Keratinocyte (primary cell): ENCODE measurements around the gene CSMD2. TPM values are rescaled to one million over a fixed set of nuclear protein-coding genes. Genes with fewer than 3 reads are reported as not detected.

Source experiments
- DNase-seq: peaks from one replicate; pipeline ENCODE4 v3.0.0-alpha.2; 2011; ENCODE audit warnings: low read depth, missing footprints, low spot score
- FAIRE-seq: peaks from 2 replicates; lab custom pipeline; 2011; peaks lifted over from hg19 to GRCh38; lab: Jason Lieb, UNC
- H2AFZ ChIP-seq: 2 replicates; pipeline ENCODE4 v1.6.0; 2012; ENCODE audit warnings: low read length, control low read depth, inconsistent platforms; ENCODE audit not compliant: control insufficient read depth
- H3K27ac ChIP-seq: 2 replicates; pipeline ENCODE4 v1.5.1; 2011; ENCODE audit warnings: low read length; ENCODE audit not compliant: control insufficient read depth, insufficient read depth
- H3K27me3 ChIP-seq: 3 replicates; pipeline ENCODE4 v1.6.0; 2011; ENCODE audit warnings: low read length; ENCODE audit not compliant: control insufficient read depth, insufficient read depth; ENCODE audit errors: extremely low read depth
- H3K36me3 ChIP-seq, 2 experiments: 2 replicates in 1 of 2; 3 replicates in 1 of 2; pipeline ENCODE4 v1.5.1; 2011; ENCODE audit warnings: low read length in 2 of 2, mild to moderate bottlenecking in 1 of 2; ENCODE audit not compliant: control insufficient read depth in 2 of 2, insufficient read depth in 2 of 2; ENCODE audit errors: extremely low read depth in 1 of 2
- H3K4me1 ChIP-seq: 3 replicates; pipeline ENCODE4 v1.5.1; 2011; ENCODE audit warnings: low read length; ENCODE audit not compliant: control insufficient read depth, insufficient read depth; ENCODE audit errors: extremely low read depth
- H3K4me2 ChIP-seq: 3 replicates; pipeline ENCODE4 v1.6.0; 2011; ENCODE audit warnings: low read depth, low read length; ENCODE audit not compliant: control insufficient read depth, insufficient read depth; ENCODE audit errors: extremely low read depth
- H3K4me3 ChIP-seq, 3 experiments: fragments of 200-600 bp in 1 of 3; sonication (generic) in 1 of 3; 2 replicates in 2 of 3; 3 replicates in 1 of 3; pipeline ENCODE4 v1.5.1; 2011 to 2016; ENCODE audit warnings: low read length in 3 of 3, mild to moderate bottlenecking in 3 of 3, control low read depth in 2 of 3, inconsistent platforms in 1 of 3, low read depth in 1 of 3, mixed read lengths in 1 of 3, mixed run types in 1 of 3, moderate library complexity in 1 of 3; ENCODE audit not compliant: control insufficient read depth in 2 of 3, insufficient read depth in 2 of 3; ENCODE audit errors: extremely low read depth in 1 of 3
- H3K79me2 ChIP-seq: 2 replicates; pipeline ENCODE4 v1.6.0; 2012; ENCODE audit warnings: low read length; ENCODE audit not compliant: control insufficient read depth, insufficient read depth
- H3K9ac ChIP-seq: 3 replicates; pipeline ENCODE4 v1.6.0; 2011; ENCODE audit warnings: low read length; ENCODE audit not compliant: control insufficient read depth, insufficient read depth; ENCODE audit errors: extremely low read depth
- H3K9me1 ChIP-seq: 3 replicates; pipeline ENCODE4 v1.6.0; 2011; ENCODE audit warnings: low read length; ENCODE audit not compliant: control insufficient read depth, insufficient read depth; ENCODE audit errors: extremely low read depth
- H3K9me3 ChIP-seq: 2 replicates; pipeline ENCODE4 v1.5.1; 2012; ENCODE audit warnings: low read depth, low read length; ENCODE audit not compliant: control insufficient read depth
- H4K20me1 ChIP-seq: 3 replicates; pipeline ENCODE4 v1.6.0; 2011; ENCODE audit warnings: low read length; ENCODE audit not compliant: control insufficient read depth, insufficient read depth; ENCODE audit errors: extremely low read depth
- EZH2 ChIP-seq: IDR thresholded peaks from one replicate; pipeline ENCODE4 v1.6.1; 2012; ENCODE audit warnings: inconsistent platforms, mild to moderate bottlenecking, low read length, moderate library complexity
- dilution Hi-C: fragments of 300-500 bp; cut with MboI; formaldehyde crosslinking; loops from one replicate; pipeline ENCODE4 v1.7.0; 2020; ENCODE audit warnings: low sequenced_read_pairs; ENCODE audit not compliant: extremely low pct_ligation_motif_present
- polyA plus RNA-seq, 5 experiments: library from polyadenylated mRNA; depleted of rRNA in 3 of 5; stranded (reverse) in 3 of 5; stranded (forward) in 1 of 5; unstranded in 1 of 5; fragments of >200 nt; gene quantifications; 1 replicate in 1 of 5; 2 replicates in 3 of 5; 3 replicates in 1 of 5; pipeline versions ENCODE4 v1.2.1 to v1.2.3, GENCODE V29; 2011 to 2012; ENCODE audit warnings: missing spikeins in 2 of 5, low read depth in 1 of 5, low replicate concordance in 1 of 5
- TF ChIP-seq, protein P1 (sequence below), 3 experiments: IDR thresholded peaks in 1 of 3; conservative IDR thresholded peaks in 1 of 3; optimal IDR thresholded peaks in 1 of 3; 2 replicates in 2 of 3; 3 replicates in 1 of 3; pipeline versions ENCODE3 to v1.5.1; 2011; ENCODE audit warnings: low read length in 3 of 3, mild to moderate bottlenecking in 3 of 3, moderate library complexity in 2 of 3, control low read depth in 1 of 3, inconsistent platforms in 1 of 3; ENCODE audit not compliant: insufficient read depth in 2 of 3; ENCODE audit errors: extremely low read depth in 1 of 3

Gene CSMD2
- polyA plus RNA-seq, 1 donor (not counting 4 experiments of a cell fraction or from before 2014, with no cell fraction given): 2.0 TPM

GRCh38 chr1:34127006-34128000 is 37.7 kb downstream of the CSMD2 start:
- Histone ChIP-seq H3K36me3 (no peaks in the 10 kb centered on the region), H3K9ac (no peak overlapping the region), H3K9me1 (no peaks in the 10 kb centered on the region), H4K20me1 (no peaks in the 10 kb centered on the region), H3K79me2 (no peaks in the 10 kb centered on the region), H3K4me3 (no peak overlapping the region), H3K9me3 (no peaks in the 10 kb centered on the region), H3K27me3 (no peaks in the 10 kb centered on the region), H2AFZ (no peak overlapping the region), H3K27ac (no peak overlapping the region), H3K4me1 (peaks cover 15% of the 10 kb centered on the region), H3K4me2 (no peak overlapping the region)
- TF ChIP-seq, protein P1, sequence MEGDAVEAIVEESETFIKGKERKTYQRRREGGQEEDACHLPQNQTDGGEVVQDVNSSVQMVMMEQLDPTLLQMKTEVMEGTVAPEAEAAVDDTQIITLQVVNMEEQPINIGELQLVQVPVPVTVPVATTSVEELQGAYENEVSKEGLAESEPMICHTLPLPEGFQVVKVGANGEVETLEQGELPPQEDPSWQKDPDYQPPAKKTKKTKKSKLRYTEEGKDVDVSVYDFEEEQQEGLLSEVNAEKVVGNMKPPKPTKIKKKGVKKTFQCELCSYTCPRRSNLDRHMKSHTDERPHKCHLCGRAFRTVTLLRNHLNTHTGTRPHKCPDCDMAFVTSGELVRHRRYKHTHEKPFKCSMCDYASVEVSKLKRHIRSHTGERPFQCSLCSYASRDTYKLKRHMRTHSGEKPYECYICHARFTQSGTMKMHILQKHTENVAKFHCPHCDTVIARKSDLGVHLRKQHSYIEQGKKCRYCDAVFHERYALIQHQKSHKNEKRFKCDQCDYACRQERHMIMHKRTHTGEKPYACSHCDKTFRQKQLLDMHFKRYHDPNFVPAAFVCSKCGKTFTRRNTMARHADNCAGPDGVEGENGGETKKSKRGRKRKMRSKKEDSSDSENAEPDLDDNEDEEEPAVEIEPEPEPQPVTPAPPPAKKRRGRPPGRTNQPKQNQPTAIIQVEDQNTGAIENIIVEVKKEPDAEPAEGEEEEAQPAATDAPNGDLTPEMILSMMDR (optimal IDR thresholded peaks at IDR 0.05 in 1 of 3, IDR thresholded peaks at IDR 0.05 in 1 of 3, conservative IDR thresholded peaks at IDR 0.05 in 1 of 3; ENCODE audit: extremely low read depth in 1 of 3, insufficient read depth in 2 of 3, low read length in 3 of 3): no peak
- TF ChIP-seq EZH2: no peak
- dilution Hi-C loops: no loop called here
- DNase-seq (no peak), FAIRE-seq (no peak)

DNA sequence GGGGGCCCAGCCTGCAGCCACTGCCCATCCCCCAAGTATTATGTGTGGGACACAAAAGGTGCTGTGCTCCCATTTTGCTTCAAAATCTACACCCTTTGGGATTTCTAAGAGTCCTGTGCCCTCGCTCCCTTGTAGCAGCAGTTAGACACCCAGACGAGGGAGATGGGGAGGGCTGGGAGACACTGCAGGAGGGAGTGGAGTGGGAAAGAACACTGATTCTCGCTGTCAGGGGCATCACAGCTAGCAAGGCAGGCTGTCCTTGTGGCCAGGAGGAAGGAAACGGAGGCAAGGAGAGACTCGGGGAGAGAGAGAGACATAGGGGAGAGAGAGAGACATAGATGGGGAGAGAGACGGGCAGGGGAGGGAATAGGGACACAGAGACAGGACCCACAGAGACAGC is 38.5 kb downstream of the CSMD2 start:
- H3K9me3 ChIP-seq: no peaks in the 10 kb centered on the region
- FAIRE-seq (no peak), DNase-seq (no peak)
- TF ChIP-seq, protein P1 (optimal IDR thresholded peaks at IDR 0.05 in 1 of 3, IDR thresholded peaks at IDR 0.05 in 1 of 3, conservative IDR thresholded peaks at IDR 0.05 in 1 of 3; ENCODE audit: extremely low read depth in 1 of 3, insufficient read depth in 2 of 3, low read length in 3 of 3): no peak
- TF ChIP-seq EZH2: no peak
- H4K20me1 ChIP-seq: no peaks in the 10 kb centered on the region
- no peak overlapping the region for H3K4me2 ChIP-seq
- H3K9ac ChIP-seq: no peak overlapping the region
- no peaks in the 10 kb centered on the region for H3K79me2 ChIP-seq
- no peak overlapping the region for H3K4me3 ChIP-seq
- dilution Hi-C loops: no loop called here
- no peaks in the 10 kb centered on the region for H3K36me3 ChIP-seq
- no peaks in the 10 kb centered on the region for H3K9me1 ChIP-seq
- no peak overlapping the region for H2AFZ ChIP-seq
- H3K4me1 ChIP-seq: peaks cover 7% of the 10 kb centered on the region
- no peaks in the 10 kb centered on the region for H3K27me3 ChIP-seq
- no peak overlapping the region for H3K27ac ChIP-seq
